ENCODE data around the gene ZBTB8A. TPM values are rescaled to one million over a fixed set of nuclear protein-coding genes. Genes with fewer than 3 reads are reported as not detected.
A peak's percentile ranks its signal among the peaks of the same experiment; 100 is the strongest.

Gene ZBTB8A
- total RNA-seq, 4 donors from 2014 or later = 0.99 to 5.8 (median 2.8) TPM

DNA sequence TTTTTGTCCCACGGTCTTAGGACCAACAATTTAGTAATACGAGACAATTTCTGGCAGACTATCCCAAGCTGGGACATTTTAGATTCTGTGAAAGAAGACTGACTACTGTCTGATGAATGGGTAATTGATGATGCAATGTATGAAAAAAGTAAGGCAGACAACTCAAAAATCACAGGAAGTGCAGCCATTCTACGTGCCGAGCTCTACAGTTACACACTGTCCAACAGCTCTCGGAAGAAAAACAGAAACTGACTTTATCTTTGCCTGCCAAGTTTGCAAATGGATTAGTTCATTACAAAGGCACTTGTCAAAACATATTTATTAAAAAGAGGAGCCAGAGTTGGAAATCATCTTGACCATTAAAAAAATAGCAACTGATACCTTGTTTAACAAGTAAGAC is 43.1 kb upstream of the ZBTB8A start:
- no peak for DNase-seq (ENCODE audit: low spot score in 2 of 2)
- intact Hi-C loops (cut with DNase I; ENCODE audit: low total_unique reads) = no loop called here
- no peak for TF ChIP-seq CTCF (IDR thresholded peaks at IDR 0.05)
- 32 to 34% methylated on average over 5 of the region's 5 CpGs for WGBS, 2 donors
- H3K4me3 ChIP-seq (ENCODE audit: low read depth, poor library complexity, severe bottlenecking) = no peak overlapping the region

DNA sequence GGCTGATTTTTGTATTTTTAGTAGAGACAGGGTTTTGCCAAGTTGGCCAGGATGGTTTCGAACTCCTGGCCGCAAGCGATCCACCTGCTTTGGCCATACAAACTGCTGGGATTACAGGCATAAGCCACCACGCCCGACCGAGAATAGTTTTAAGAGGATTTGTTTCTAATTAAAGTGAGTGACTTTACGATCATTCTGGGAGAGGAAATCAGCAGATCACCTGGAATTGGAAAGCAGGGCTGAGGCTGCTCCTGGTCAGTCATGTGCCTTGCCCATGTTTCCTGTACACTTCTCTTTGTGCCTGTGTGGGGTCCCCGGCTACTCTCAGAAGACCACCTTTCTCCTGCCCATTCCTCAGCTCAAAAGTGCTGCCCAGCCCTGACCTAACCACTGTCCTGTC is 40.5 kb upstream of the ZBTB8A start:
- TF ChIP-seq POLR2A (IDR thresholded peaks at IDR 0.05) (no peak), CTCF (IDR thresholded peaks at IDR 0.05) (no peak)
- DNase-seq (ENCODE audit: low spot score in 2 of 2) = no peak
- intact Hi-C loops (cut with DNase I; ENCODE audit: low total_unique reads) = no loop called here
- WGBS, 2 donors = 87 to 88% methylated on average over 8 of the region's 8 CpGs
- H3K4me3 ChIP-seq (ENCODE audit: low read depth, poor library complexity, severe bottlenecking) = no peak overlapping the region

DNA sequence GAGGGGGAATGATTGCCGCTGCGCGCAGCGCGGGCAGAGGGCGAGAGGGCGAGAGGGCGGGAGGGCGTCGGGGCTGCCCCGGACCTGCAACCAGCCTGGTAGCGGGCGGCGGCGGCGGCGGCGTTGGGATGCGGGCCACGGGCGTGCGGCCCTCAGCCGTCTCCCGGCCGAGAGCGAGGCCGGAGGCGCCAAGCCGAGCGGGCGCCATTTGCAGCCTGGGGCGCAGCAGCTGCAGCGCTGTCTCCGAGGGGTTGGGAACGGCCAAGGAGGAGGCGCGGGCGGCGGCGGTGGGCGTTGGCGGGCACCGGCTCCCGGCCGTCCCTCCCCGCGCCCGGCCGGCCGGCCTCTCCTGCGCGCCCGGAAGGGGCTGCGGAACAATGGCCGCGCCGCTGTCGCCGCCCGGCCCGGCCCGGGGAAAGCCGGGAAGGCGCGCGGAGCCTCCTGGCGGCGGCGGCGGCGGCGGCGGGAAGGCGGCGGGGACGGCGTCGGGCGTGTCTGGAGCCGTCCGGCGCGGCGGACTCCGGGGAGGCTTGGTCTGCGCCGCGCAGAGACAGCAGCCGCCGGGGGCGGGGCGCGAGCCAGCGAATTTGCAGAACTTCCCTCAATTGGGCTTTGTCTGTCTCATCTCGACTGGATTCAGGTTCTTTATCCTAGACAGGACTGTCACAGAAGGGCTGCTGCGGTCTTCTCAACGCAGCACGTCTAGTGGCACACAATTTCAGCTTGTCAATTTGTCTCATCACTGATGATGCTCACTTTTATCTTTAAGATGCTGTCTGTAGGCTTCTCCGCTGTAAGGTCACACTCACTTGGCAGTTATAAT is 38.6 kb upstream of the ZBTB8A start:
- WGBS, 2 donors = 2% methylated on average over 30 to 81 of the region's 99 CpGs
- H3K4me3 ChIP-seq (ENCODE audit: low read depth, poor library complexity, severe bottlenecking) = peak overlapping the region; percentile 58
- TF ChIP-seq POLR2A (IDR thresholded peaks at IDR 0.05) = no peak
- TF ChIP-seq CTCF (IDR thresholded peaks at IDR 0.05) = no peak
- peak; percentile 70 to 94 for DNase-seq (ENCODE audit: low spot score in 2 of 2)
- intact Hi-C loops (cut with DNase I; ENCODE audit: low total_unique reads) = no loop called here

- no peak overlapping the region for H3K4me3 ChIP-seq (ENCODE audit: low read depth, poor library complexity, severe bottlenecking)
- peak; percentile 81 to 87 for DNase-seq (ENCODE audit: low spot score in 2 of 2)
- 64 to 83% methylated on average over 9 of the region's 9 CpGs for WGBS, 2 donors
- intact Hi-C loops (cut with DNase I; ENCODE audit: low total_unique reads) = no loop called here
- no peak for TF ChIP-seq POLR2A (IDR thresholded peaks at IDR 0.05)
- no peak for TF ChIP-seq CTCF (IDR thresholded peaks at IDR 0.05)
Measured at GRCh38 chr1:32501865-32502264, 37.4 kb upstream of the ZBTB8A start.

DNA sequence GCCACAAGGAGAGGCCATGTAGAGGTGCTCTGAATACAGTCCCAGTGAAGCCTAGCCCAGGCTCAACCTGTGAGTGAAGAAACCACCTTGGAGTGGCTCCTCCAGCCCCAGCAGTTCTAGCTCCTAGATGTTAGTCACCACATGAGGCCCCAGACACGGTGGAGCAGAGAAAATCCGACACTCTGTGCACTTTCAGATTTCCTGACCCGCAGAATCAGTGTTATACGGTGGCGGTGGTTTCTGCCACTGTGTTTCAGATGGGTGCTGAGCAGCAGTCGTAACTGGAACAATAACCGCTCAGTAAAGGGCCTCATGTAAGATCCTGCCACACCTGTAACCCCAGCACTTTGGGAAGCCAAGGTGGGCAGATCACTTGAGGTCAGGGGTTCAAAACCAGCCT is 36.1 kb upstream of the ZBTB8A start:
- TF ChIP-seq POLR2A (IDR thresholded peaks at IDR 0.05) (no peak), CTCF (IDR thresholded peaks at IDR 0.05) (no peak)
- no peak overlapping the region for H3K4me3 ChIP-seq (ENCODE audit: low read depth, poor library complexity, severe bottlenecking)
- no peak for DNase-seq (ENCODE audit: low spot score in 2 of 2)
- intact Hi-C loops (cut with DNase I; ENCODE audit: low total_unique reads) = no loop called here
- WGBS, 2 donors = 86 to 95% methylated on average over 7 of the region's 7 CpGs

DNA sequence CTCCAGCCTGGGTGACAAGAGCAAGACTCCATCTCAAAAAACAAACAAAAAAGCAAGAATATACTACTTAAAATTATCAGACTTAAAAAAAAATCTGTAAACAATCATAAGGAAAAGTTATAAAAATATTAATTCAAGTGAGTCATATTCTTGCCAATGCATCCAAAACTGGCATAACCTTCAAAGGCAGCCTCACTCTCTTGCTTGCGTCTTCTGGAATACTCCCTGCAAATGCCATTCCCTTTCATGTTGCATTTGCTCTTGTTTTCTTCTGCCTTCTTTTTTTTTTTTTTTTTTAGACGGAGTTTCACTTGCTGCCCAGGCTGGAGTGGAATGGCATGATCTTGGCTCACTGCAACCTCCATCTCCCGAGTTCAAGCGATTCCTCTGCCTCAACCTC is 32.2 kb upstream of the ZBTB8A start:
- TF ChIP-seq CTCF (IDR thresholded peaks at IDR 0.05) (no peak), POLR2A (IDR thresholded peaks at IDR 0.05) (no peak)
- DNase-seq (ENCODE audit: low spot score in 2 of 2) = no peak
- 47 to 48% methylated on average over 4 of the region's 4 CpGs for WGBS, 2 donors
- intact Hi-C loops (cut with DNase I; ENCODE audit: low total_unique reads) = no loop called here
- no peak overlapping the region for H3K4me3 ChIP-seq (ENCODE audit: low read depth, poor library complexity, severe bottlenecking)

Data from lower leg skin (tissue), 4 donors.